ENCODE measurements around the gene BMAL1. TPM values are rescaled to one million over a fixed set of nuclear protein-coding genes. Genes with fewer than 3 reads are reported as not detected.

The BMAL1 gene
- total RNA-seq, 1 donor from 2014 or later = 26.5 TPM

GRCh38 chr11:13334034-13334786, 56.6 kb downstream of the BMAL1 start:
- no peaks in the 10 kb centered on the region for H3K36me3 Mint-ChIP-seq
- no peak overlapping the region for H3K9ac ChIP-seq
- no peak overlapping the region for H3K4me2 ChIP-seq
- no peaks in the 10 kb centered on the region for H3K79me2 ChIP-seq (ENCODE audit: low read depth)
- no peak overlapping the region for H3K27ac ChIP-seq
- TF ChIP-seq EZH2 (IDR thresholded peaks at IDR 0.05) (no peak), CTCF (IDR thresholded peaks at IDR 0.05) (no peak), EZH2phosphoT487 (IDR thresholded peaks at IDR 0.05) (no peak)
- peaks cover 3% of the 10 kb centered on the region for H3K27me3 Mint-ChIP-seq (ENCODE audit: insufficient read depth, low read depth)
- no peaks in the 10 kb centered on the region for H3K9me3 ChIP-seq (ENCODE audit: low read depth)
- H3F3A ChIP-seq (ENCODE audit: low read depth) = no peaks in the 10 kb centered on the region
- H3K36me3 ChIP-seq = no peaks in the 10 kb centered on the region
- no peaks in the 10 kb centered on the region for H4K20me1 ChIP-seq (ENCODE audit: low read depth)
- DNase-seq (ENCODE audit: low spot score) = no peak
- H3K9me3 Mint-ChIP-seq = no peaks in the 10 kb centered on the region
- H3K27ac Mint-ChIP-seq = no peak overlapping the region
- peaks cover 20% of the 10 kb centered on the region for H3K4me1 Mint-ChIP-seq
- H3K4me1 ChIP-seq = no peaks in the 10 kb centered on the region
- no peak overlapping the region for H3K4me3 Mint-ChIP-seq
- no peak overlapping the region for H2AFZ ChIP-seq (replicated peaks)
- H3K27me3 ChIP-seq = no peaks in the 10 kb centered on the region
- no peak overlapping the region for H3K4me3 ChIP-seq

- H3K4me3 Mint-ChIP-seq = no peak overlapping the region
- no peak overlapping the region for H3K27ac Mint-ChIP-seq
- peaks cover 17% of the 10 kb centered on the region for H3K4me1 Mint-ChIP-seq
Measured at GRCh38 chr11:13335319-13335718, 57.7 kb downstream of the BMAL1 start.

GRCh38 chr11:13336246-13336878, 58.8 kb downstream of the BMAL1 start:
- DNase-seq (ENCODE audit: low spot score) = no peak
- H3K27ac ChIP-seq = no peak overlapping the region
- Mint-ChIP-seq H3K27me3 (ENCODE audit: insufficient read depth, low read depth) (peaks cover 5% of the 10 kb centered on the region), H3K4me1 (peaks cover 21% of the 10 kb centered on the region), H3K4me3 (no peak overlapping the region), H3K36me3 (no peaks in the 10 kb centered on the region), H3K9me3 (no peaks in the 10 kb centered on the region), H3K27ac (no peak overlapping the region)
- H3K4me2 ChIP-seq = no peak overlapping the region
- TF ChIP-seq EZH2 (IDR thresholded peaks at IDR 0.05) (no peak), CTCF (IDR thresholded peaks at IDR 0.05) (no peak), EZH2phosphoT487 (IDR thresholded peaks at IDR 0.05) (no peak)
- H2AFZ ChIP-seq (replicated peaks) = no peak overlapping the region
- no peaks in the 10 kb centered on the region for H3K9me3 ChIP-seq (ENCODE audit: low read depth)
- no peaks in the 10 kb centered on the region for H4K20me1 ChIP-seq (ENCODE audit: low read depth)
- no peaks in the 10 kb centered on the region for H3F3A ChIP-seq (ENCODE audit: low read depth)
- no peaks in the 10 kb centered on the region for H3K79me2 ChIP-seq (ENCODE audit: low read depth)
- H3K4me1 ChIP-seq = no peaks in the 10 kb centered on the region
- H3K4me3 ChIP-seq = no peak overlapping the region
- no peak overlapping the region for H3K9ac ChIP-seq
- H3K27me3 ChIP-seq = no peaks in the 10 kb centered on the region
- no peaks in the 10 kb centered on the region for H3K36me3 ChIP-seq

More at GRCh38 chr11:13335319-13335718, 57.7 kb downstream of the BMAL1 start:
- no peak overlapping the region for H2AFZ ChIP-seq (replicated peaks)
- no peaks in the 10 kb centered on the region for H4K20me1 ChIP-seq (ENCODE audit: low read depth)
- no peaks in the 10 kb centered on the region for H3K36me3 ChIP-seq
- Mint-ChIP-seq H3K27me3 (ENCODE audit: insufficient read depth, low read depth) (peaks cover 3% of the 10 kb centered on the region), H3K36me3 (no peaks in the 10 kb centered on the region), H3K9me3 (no peaks in the 10 kb centered on the region)
- no peaks in the 10 kb centered on the region for H3K79me2 ChIP-seq (ENCODE audit: low read depth)
- no peaks in the 10 kb centered on the region for H3K9me3 ChIP-seq (ENCODE audit: low read depth)
- no peaks in the 10 kb centered on the region for H3K27me3 ChIP-seq
- peak; percentile 89 for TF ChIP-seq CTCF (IDR thresholded peaks at IDR 0.05)
- no peak for TF ChIP-seq EZH2 (IDR thresholded peaks at IDR 0.05)
- no peak for TF ChIP-seq EZH2phosphoT487 (IDR thresholded peaks at IDR 0.05)
- DNase-seq (ENCODE audit: low spot score) = peak; percentile 72
- H3F3A ChIP-seq (ENCODE audit: low read depth) = no peaks in the 10 kb centered on the region
- no peaks in the 10 kb centered on the region for H3K4me1 ChIP-seq
- H3K4me2 ChIP-seq = no peak overlapping the region
- H3K9ac ChIP-seq = no peak overlapping the region
- no peak overlapping the region for H3K27ac ChIP-seq
- H3K4me3 ChIP-seq = no peak overlapping the region

Measured in neural progenitor cell (in vitro differentiated cells).